ENCODE data around the gene BMF.

BMF gene

GRCh38 chr15:40048211-40048792 is 60.4 kb downstream of the BMF start:
- H2AFZ ChIP-seq (ENCODE audit: low read depth, low read length), result no peak overlapping the region
- peak overlapping the region; percentile 60 for H3K4me2 ChIP-seq (ENCODE audit: low read length)
- no peaks in the 10 kb centered on the region for H3K27me3 ChIP-seq (ENCODE audit: low read depth, low read length)
- peak overlapping the region; percentile 86 for H3K9ac ChIP-seq (ENCODE audit: low read length)
- H3K9me3 ChIP-seq (ENCODE audit: insufficient read depth, low read length), result no peaks in the 10 kb centered on the region
- H3K79me2 ChIP-seq (ENCODE audit: low read length), result 0 out of 2 replicates have a peak, but pooled peaks cover 7% of the 10 kb centered on the region
- no peaks in the 10 kb centered on the region for H4K20me1 ChIP-seq (ENCODE audit: insufficient read depth, low read length)
- peak overlapping the region; percentile 98 for H3K27ac ChIP-seq (ENCODE audit: low read length)
- peak overlapping the region; percentile 18; the same call in 1 of the 2 replicates for H3K4me3 ChIP-seq (ENCODE audit: low read length)
- no peaks in the 10 kb centered on the region for H3K36me3 ChIP-seq (replicated peaks; ENCODE audit: low read depth, low read length)
- no peak for TF ChIP-seq EZH2phosphoT487 (IDR thresholded peaks at IDR 0.05; ENCODE audit: low read depth)
- TF ChIP-seq, protein P1, sequence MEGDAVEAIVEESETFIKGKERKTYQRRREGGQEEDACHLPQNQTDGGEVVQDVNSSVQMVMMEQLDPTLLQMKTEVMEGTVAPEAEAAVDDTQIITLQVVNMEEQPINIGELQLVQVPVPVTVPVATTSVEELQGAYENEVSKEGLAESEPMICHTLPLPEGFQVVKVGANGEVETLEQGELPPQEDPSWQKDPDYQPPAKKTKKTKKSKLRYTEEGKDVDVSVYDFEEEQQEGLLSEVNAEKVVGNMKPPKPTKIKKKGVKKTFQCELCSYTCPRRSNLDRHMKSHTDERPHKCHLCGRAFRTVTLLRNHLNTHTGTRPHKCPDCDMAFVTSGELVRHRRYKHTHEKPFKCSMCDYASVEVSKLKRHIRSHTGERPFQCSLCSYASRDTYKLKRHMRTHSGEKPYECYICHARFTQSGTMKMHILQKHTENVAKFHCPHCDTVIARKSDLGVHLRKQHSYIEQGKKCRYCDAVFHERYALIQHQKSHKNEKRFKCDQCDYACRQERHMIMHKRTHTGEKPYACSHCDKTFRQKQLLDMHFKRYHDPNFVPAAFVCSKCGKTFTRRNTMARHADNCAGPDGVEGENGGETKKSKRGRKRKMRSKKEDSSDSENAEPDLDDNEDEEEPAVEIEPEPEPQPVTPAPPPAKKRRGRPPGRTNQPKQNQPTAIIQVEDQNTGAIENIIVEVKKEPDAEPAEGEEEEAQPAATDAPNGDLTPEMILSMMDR (IDR thresholded peaks at IDR 0.05; ENCODE audit: low read depth, low read length), result no peak
- peaks cover 95% of the 10 kb centered on the region for H3K4me1 ChIP-seq (ENCODE audit: low read length)

GRCh38 chr15:40047415-40048210 is 61.1 kb downstream of the BMF start:
- Histone ChIP-seq H3K27me3 (ENCODE audit: low read depth, low read length) (no peaks in the 10 kb centered on the region), H3K4me3 (ENCODE audit: low read length) (peak overlapping the region; percentile 25; the same call in 1 of the 2 replicates), H3K9me3 (ENCODE audit: insufficient read depth, low read length) (no peaks in the 10 kb centered on the region), H3K27ac (ENCODE audit: low read length) (peak overlapping the region; percentile 98), H3K4me2 (ENCODE audit: low read length) (peak overlapping the region; percentile 85), H2AFZ (ENCODE audit: low read depth, low read length) (no peak overlapping the region), H3K36me3 (replicated peaks; ENCODE audit: low read depth, low read length) (no peaks in the 10 kb centered on the region), H3K4me1 (ENCODE audit: low read length) (peaks cover 88% of the 10 kb centered on the region), H3K9ac (ENCODE audit: low read length) (peak overlapping the region; percentile 86), H4K20me1 (ENCODE audit: insufficient read depth, low read length) (no peaks in the 10 kb centered on the region), H3K79me2 (ENCODE audit: low read length) (0 out of 2 replicates have a peak, but pooled peaks cover 7% of the 10 kb centered on the region)
- TF ChIP-seq EZH2phosphoT487 (IDR thresholded peaks at IDR 0.05; ENCODE audit: low read depth), result no peak
- TF ChIP-seq, protein P1 (IDR thresholded peaks at IDR 0.05; ENCODE audit: low read depth, low read length), result no peak

DNA sequence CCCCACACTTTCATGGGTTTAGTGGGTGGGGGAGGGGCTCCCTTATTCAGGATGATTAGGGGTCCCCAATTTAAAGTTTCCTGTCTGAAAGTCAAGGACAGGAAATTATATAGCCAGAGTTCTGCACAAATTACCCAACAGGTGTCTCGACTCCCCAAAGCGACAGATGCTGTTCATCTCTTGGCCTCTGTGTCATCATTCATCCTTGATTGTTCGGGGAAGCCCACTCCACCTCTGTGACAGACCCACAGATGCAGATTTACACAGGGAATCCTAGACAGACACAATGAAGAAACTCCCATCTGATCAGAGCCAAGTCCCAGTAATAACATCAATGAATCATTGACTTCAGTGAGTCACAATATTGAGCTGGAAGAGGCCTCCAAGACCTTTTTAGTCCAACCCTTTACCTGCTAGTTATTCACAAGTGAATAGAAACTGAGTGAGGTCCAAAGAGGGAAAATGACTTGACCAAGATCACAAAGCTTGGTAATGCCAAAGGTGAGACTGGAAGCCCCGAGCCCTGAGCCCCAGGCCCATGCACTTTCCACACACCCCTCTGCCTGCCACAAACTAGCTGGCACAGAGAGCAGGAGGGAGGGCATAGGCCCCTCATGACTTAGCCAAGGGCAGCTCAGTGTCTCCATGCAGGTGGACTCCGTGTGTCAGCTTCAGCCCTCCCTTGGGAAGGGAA is 61.8 kb downstream of the BMF start:
- H3K9ac ChIP-seq (ENCODE audit: low read length), result peak overlapping the region; percentile 81
- H4K20me1 ChIP-seq (ENCODE audit: insufficient read depth, low read length), result no peaks in the 10 kb centered on the region
- H3K27ac ChIP-seq (ENCODE audit: low read length), result peak overlapping the region; percentile 98
- H3K4me1 ChIP-seq (ENCODE audit: low read length), result peaks cover 81% of the 10 kb centered on the region
- no peaks in the 10 kb centered on the region for H3K9me3 ChIP-seq (ENCODE audit: insufficient read depth, low read length)
- H2AFZ ChIP-seq (ENCODE audit: low read depth, low read length), result no peak overlapping the region
- H3K27me3 ChIP-seq (ENCODE audit: low read depth, low read length), result no peaks in the 10 kb centered on the region
- no peaks in the 10 kb centered on the region for H3K36me3 ChIP-seq (replicated peaks; ENCODE audit: low read depth, low read length)
- H3K4me3 ChIP-seq (ENCODE audit: low read length), result peak overlapping the region; percentile 25; the same call in 1 of the 2 replicates
- H3K4me2 ChIP-seq (ENCODE audit: low read length), result peak overlapping the region; percentile 85
- 0 out of 2 replicates have a peak, but pooled peaks cover 7% of the 10 kb centered on the region for H3K79me2 ChIP-seq (ENCODE audit: low read length)
- TF ChIP-seq, protein P1 (IDR thresholded peaks at IDR 0.05; ENCODE audit: low read depth, low read length), result no peak
